HL-60/S4 treated with retinoic acid at 250 ng/mL for 4 days and 3 days (cell line): Measurements from ENCODE around the gene XIAP.

Experiments used
- in situ Hi-C: fragments of 300-500 bp; cut with MboI; formaldehyde crosslinking; loops from 2 replicates; pipeline ENCODE4 v1.7.0; 2022; ENCODE audit warnings: low sequenced_read_pairs

The XIAP gene

GRCh38 chrX:123949846-123950245 lies 90.0 kb downstream of the XIAP start:
- in situ Hi-C loops: no loop called here

- in situ Hi-C loops: no loop called here
Observed at GRCh38 chrX:123959281-123960063, 99.6 kb downstream of the XIAP start.

DNA sequence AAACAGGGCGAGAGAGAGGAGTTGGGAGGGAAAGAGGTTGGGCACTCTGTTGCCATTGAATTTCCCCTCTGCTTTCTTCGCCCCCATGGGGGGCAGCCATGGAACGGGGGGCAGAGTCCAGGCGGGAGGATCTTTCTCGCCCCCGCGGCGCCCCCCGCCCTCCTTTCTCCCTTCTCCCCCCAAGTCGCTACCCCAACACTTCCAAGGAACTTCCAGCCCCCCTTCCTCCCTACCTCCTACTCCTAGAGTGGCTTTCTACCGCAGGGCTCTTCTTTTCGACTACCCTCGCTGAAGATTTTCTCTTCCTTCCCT lies 101.1 kb downstream of the XIAP start:
- in situ Hi-C loops: no loop called here

DNA sequence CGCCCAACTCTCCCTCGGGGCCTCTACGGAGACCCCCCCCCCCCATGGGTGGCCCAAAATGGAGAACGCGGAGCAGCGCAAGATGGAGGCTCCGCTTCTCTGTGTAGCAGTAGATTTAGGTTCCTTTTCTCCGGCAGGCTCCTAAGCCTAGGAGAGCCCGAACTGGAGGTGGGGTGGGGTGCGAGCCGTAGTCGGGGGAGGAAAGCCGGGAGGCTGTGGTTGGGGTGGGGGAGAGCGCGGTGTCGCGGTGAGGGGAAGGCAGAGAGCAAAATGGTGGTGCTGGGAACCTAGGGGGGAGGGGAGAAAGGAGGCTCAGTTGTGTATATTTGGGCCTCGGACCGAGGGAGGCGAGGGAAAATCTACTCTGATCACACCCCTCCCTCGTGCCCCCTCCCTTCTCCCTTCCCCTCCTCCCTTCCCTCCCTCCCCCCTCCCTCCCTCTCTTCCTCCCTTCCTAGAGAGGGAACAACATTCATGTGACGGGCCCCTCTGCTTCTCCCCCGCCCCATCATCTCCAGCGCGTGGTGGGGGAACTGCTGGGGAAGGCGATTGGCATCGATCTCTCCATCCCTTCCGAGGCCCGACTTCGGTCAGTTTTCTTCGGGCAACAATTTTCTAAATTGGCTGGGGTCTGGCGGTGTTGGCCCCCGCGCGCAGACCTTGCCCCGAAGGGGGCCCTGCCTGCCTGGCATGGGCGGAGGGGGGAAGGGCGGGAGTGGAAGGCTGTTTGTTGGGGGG lies 101.6 kb downstream of the XIAP start, which contains the start of gene STAG2:
STAG2 (plus strand) TSS at position 439 of the 738 bp plus-strand sequence. CDS start 60,922 bp downstream, outside the sequence.
- in situ Hi-C loops: no loop called here

- in situ Hi-C loops: no loop called here
Observed at GRCh38 chrX:123962006-123962467, 102.2 kb downstream of the XIAP start.

GRCh38 chrX:123962794-123963373 lies 103.0 kb downstream of the XIAP start:
- in situ Hi-C loops: no loop called here
